Esophagus (tissue), 2 donors: ENCODE results near the gene ADARB2. TPM values are rescaled to one million over a fixed set of nuclear protein-coding genes. Genes with fewer than 3 reads are reported as not detected.

Experiments
- H3K27ac ChIP-seq, 2 donors: one replicate each; pipeline ENCODE4 v1.5.1; 2013; ENCODE audit warnings: low read depth in 2 of 2, mild to moderate bottlenecking in 2 of 2, inconsistent platforms in 1 of 2, low read length in 1 of 2, moderate library complexity in 1 of 2
- H3K27me3 ChIP-seq, 2 donors: one replicate each; pipeline ENCODE4 v1.6.1; 2013; ENCODE audit warnings: low read length in 2 of 2, control low read depth in 1 of 2, mild to moderate bottlenecking in 1 of 2; ENCODE audit not compliant: insufficient read depth in 2 of 2, control insufficient read depth in 1 of 2
- H3K36me3 ChIP-seq, 2 donors: one replicate each; pipeline ENCODE4 v1.6.1; 2013; ENCODE audit warnings: low read length in 1 of 2; ENCODE audit not compliant: control insufficient read depth in 2 of 2, insufficient read depth in 2 of 2
- H3K4me1 ChIP-seq, 2 donors: one replicate each; pipeline ENCODE4 v1.6.1; 2013; ENCODE audit warnings: low read length in 1 of 2; ENCODE audit not compliant: control insufficient read depth in 2 of 2, insufficient read depth in 2 of 2
- H3K4me3 ChIP-seq, 2 donors: one replicate each; pipeline ENCODE4 v1.5.1; 2013; ENCODE audit warnings: low read length in 2 of 2, mild to moderate bottlenecking in 2 of 2, low read depth in 1 of 2, moderate library complexity in 1 of 2
- H3K9me3 ChIP-seq, 2 donors: one replicate each; pipeline ENCODE4 v1.6.1; 2013; ENCODE audit warnings: mild to moderate bottlenecking in 2 of 2, low read depth in 1 of 2, low read length in 1 of 2, moderate library complexity in 1 of 2; ENCODE audit not compliant: control insufficient read depth in 2 of 2, insufficient read depth in 1 of 2
- WGBS, 2 donors: extraction: QIAGEN DNeasy Blood & Tissue Kit; methylation state at CpG; one replicate each; pipeline ENCODE4 v1.1.7; 2013; 5-methylcytosine and 5-hydroxymethylcytosine counted together
- polyA plus RNA-seq, 2 donors: library from polyadenylated mRNA; stranded (reverse); fragments of 200-250 nt; gene quantifications; one replicate each; pipeline ENCODE4 v1.2.3, GENCODE V29; 2013
- donor health status: healthy with polysubstance abuse.
- donor health status: Bipolar disorder and iron deficiency.

ADARB2 gene
- polyA plus RNA-seq, 2 donors, result 0.33 to 0.65 TPM

GRCh38 chr10:1529806-1530413 is 207.4 kb downstream of the ADARB2 start:
- H3K4me3 ChIP-seq, result no peak overlapping the region
- no peaks in the 10 kb centered on the region for H3K36me3 ChIP-seq
- H3K27ac ChIP-seq, result no peak overlapping the region
- no peaks in the 10 kb centered on the region for H3K27me3 ChIP-seq
- peaks cover 0 to 7% of the 10 kb centered on the region in 2 donors for H3K4me1 ChIP-seq
- H3K9me3 ChIP-seq, result no peaks in the 10 kb centered on the region
- WGBS, 2 donors, result 90 to 93% methylated on average over 15 of the region's 15 CpGs

- H3K9me3 ChIP-seq, result no peaks in the 10 kb centered on the region
- WGBS, 2 donors, result 85 to 87% methylated on average over 15 of the region's 15 CpGs
- no peak overlapping the region for H3K4me3 ChIP-seq
- H3K27ac ChIP-seq, result no peak overlapping the region
- no peaks in the 10 kb centered on the region for H3K27me3 ChIP-seq
- H3K4me1 ChIP-seq, result peaks cover 0 to 6% of the 10 kb centered on the region in 2 donors
- H3K36me3 ChIP-seq, result no peaks in the 10 kb centered on the region
Observed at GRCh38 chr10:1527951-1528350, 209.4 kb downstream of the ADARB2 start.

- H3K4me3 ChIP-seq, result peak overlapping the region in 1 of 2 donors; percentile 20
- no peaks in the 10 kb centered on the region for H3K27me3 ChIP-seq
- WGBS, 2 donors, result 55 to 61% methylated on average over 16 to 18 of the region's 18 CpGs
- peaks cover 0 to 6% of the 10 kb centered on the region in 2 donors for H3K4me1 ChIP-seq
- H3K9me3 ChIP-seq, result no peaks in the 10 kb centered on the region
- H3K36me3 ChIP-seq, result no peaks in the 10 kb centered on the region
- H3K27ac ChIP-seq, result no peak overlapping the region
Observed at GRCh38 chr10:1526436-1527055, 210.8 kb downstream of the ADARB2 start.

- Histone ChIP-seq H3K9me3 (no peaks in the 10 kb centered on the region), H3K27ac (no peak overlapping the region), H3K27me3 (no peaks in the 10 kb centered on the region), H3K36me3 (no peaks in the 10 kb centered on the region), H3K4me1 (peaks cover 0 to 6% of the 10 kb centered on the region in 2 donors), H3K4me3 (no peak overlapping the region)
- WGBS, 2 donors, result 94% methylated on average over 32 of the region's 32 CpGs
Observed at GRCh38 chr10:1525354-1526162, 211.8 kb downstream of the ADARB2 start.

GRCh38 chr10:1524540-1524939 is 212.8 kb downstream of the ADARB2 start:
- Histone ChIP-seq H3K4me1 (peaks cover 0 to 6% of the 10 kb centered on the region in 2 donors), H3K27ac (no peak overlapping the region), H3K4me3 (no peak overlapping the region), H3K9me3 (no peaks in the 10 kb centered on the region), H3K36me3 (no peaks in the 10 kb centered on the region), H3K27me3 (no peaks in the 10 kb centered on the region)
- 66 to 85% methylated on average over 7 of the region's 7 CpGs for WGBS, 2 donors

- Histone ChIP-seq H3K4me3 (no peak overlapping the region), H3K27ac (no peak overlapping the region), H3K9me3 (no peaks in the 10 kb centered on the region), H3K27me3 (no peaks in the 10 kb centered on the region), H3K4me1 (peaks cover 0 to 6% of the 10 kb centered on the region in 2 donors), H3K36me3 (no peaks in the 10 kb centered on the region)
- 65 to 72% methylated on average over 8 of the region's 8 CpGs for WGBS, 2 donors
Observed at GRCh38 chr10:1523221-1523620, 214.1 kb downstream of the ADARB2 start.

GRCh38 chr10:1522237-1522636 is 215.1 kb downstream of the ADARB2 start:
- WGBS, 2 donors, result 74 to 75% methylated on average over 4 of the region's 4 CpGs
- no peaks in the 10 kb centered on the region for H3K9me3 ChIP-seq
- H3K4me3 ChIP-seq, result no peak overlapping the region
- H3K4me1 ChIP-seq, result peaks cover 0 to 6% of the 10 kb centered on the region in 2 donors
- no peaks in the 10 kb centered on the region for H3K27me3 ChIP-seq
- no peaks in the 10 kb centered on the region for H3K36me3 ChIP-seq
- H3K27ac ChIP-seq, result no peak overlapping the region

- Histone ChIP-seq H3K9me3 (no peaks in the 10 kb centered on the region), H3K36me3 (no peaks in the 10 kb centered on the region), H3K27ac (no peak overlapping the region), H3K27me3 (no peaks in the 10 kb centered on the region), H3K4me1 (peaks cover 0 to 6% of the 10 kb centered on the region in 2 donors), H3K4me3 (no peak overlapping the region)
- WGBS, 2 donors, result 83 to 87% methylated on average over 6 of the region's 6 CpGs
Observed at GRCh38 chr10:1521741-1522140, 215.6 kb downstream of the ADARB2 start.

- H3K27ac ChIP-seq, result no peak overlapping the region
- WGBS, 2 donors, result 77 to 84% methylated on average over 14 of the region's 14 CpGs
- no peaks in the 10 kb centered on the region for H3K27me3 ChIP-seq
- no peak overlapping the region for H3K4me3 ChIP-seq
- no peaks in the 10 kb centered on the region for H3K36me3 ChIP-seq
- peaks cover 0 to 6% of the 10 kb centered on the region in 2 donors for H3K4me1 ChIP-seq
- H3K9me3 ChIP-seq, result no peaks in the 10 kb centered on the region
Observed at GRCh38 chr10:1520909-1521565, 216.3 kb downstream of the ADARB2 start.
